GM19240 (cell line): ENCODE measurements around the gene PLP1.
"Not testable (repeated sequence)": the region's sequence is repeated elsewhere in the genome, so short reads cannot be mapped to it uniquely, and the experiment has no call there.

Experiments used
- DNase-seq: peaks from one replicate; pipeline ENCODE4 v3.0.0; 2011; ENCODE audit warnings: low spot score; ENCODE audit not compliant: insufficient read length

Gene PLP1

DNA sequence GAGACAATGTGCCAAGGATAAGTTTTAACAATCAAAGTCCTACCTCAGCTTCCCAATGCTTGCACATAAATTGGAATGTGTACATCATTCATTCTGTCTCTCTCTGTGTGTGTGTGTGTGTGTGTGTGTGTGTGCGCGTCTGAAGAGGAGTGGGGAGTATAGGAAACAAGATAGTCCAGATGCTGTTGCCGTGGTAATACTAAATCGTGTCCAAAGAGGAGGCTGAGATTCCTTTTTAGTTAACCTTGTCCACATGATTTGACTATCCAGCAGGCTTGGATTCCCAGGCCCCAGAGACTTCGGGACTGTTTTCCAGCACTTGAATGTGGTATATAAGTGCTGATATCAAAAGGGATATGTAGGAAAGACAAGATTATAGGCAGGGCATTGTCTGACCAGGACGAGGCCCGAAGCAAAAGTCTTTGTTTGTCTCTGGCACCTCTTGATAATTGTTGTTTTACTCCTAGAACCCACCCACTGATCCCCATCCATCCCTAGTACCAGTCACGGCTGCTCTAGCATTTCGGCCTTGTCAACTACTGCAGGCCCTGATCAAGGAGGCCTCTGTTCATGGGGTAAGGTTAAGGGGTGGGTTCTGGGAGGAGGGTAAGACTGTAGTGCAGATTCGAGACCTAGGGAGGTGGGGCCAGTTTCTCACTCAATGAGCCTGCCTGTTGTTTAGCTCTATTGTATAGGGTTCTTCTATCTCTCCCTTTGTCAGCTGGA, 3.9 kb downstream of the PLP1 start:
- DNase-seq: no peak

- no peak for DNase-seq
These were observed 4.4 kb downstream of the PLP1 start for GRCh38 chrX:103781062-103781402.

DNA sequence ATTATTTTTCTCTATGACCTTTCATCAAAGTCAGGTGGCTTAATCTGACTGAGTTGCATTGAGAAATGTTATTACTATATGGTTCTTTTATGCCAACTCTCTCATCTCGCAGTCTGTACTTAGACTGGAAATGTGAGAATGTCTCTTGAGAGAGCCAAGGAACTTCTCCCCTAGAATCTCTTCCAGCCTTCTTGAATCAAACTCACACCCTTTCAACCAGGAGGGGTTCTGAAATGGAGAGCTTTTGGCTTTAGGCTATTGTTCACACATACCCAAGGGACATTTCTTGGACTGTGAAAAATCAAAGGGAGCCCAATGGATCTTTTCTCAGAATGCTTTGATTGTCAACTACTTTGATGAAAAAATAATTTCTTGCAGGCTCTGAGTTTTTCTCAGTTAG, 5.1 kb downstream of the PLP1 start:
- DNase-seq: no peak

- no peak for DNase-seq
These were observed 6.0 kb downstream of the PLP1 start for GRCh38 chrX:103782640-103783039.

DNA sequence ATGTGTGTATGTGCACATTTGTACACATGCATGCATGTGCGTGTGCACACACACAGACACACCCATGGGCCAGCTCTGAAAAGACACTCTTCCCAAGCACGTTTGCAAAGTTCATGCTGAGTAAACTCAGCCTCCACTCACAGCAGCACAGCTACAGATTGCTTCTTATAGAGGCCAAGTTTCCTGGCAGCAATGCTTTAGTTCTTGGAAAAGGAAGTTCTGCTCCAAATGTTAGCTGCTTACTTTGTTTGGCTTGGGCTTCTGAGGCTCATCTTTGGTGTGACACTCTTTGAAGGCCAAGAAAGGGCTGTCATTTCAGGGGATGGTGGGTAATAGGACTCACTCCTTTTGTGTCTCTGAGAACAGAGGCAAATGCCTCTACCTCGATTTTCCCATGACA, 6.6 kb downstream of the PLP1 start:
- DNase-seq: no peak

DNA sequence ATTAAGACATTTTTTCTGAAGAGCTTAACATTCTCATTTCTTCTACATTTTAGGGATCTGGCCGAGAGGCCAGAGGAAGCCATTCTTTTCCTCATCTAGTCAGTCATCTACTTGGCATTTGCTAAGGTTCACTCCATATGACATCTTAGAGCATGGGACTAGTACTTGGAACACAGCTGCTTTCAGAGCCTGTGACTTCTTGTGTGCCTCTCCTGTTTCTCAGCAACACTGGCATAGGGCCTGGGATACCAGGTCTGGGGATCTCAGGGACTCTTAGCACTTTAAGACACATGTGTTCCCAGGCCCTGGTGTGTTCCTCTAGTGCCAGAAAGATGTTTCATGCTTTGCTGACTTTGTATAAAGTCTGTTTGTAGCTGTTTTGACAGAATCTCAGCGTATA, 7.3 kb downstream of the PLP1 start:
- no peak for DNase-seq

GRCh38 chrX:103789004-103789403, 12.4 kb downstream of the PLP1 start:
- DNase-seq: no peak

DNA sequence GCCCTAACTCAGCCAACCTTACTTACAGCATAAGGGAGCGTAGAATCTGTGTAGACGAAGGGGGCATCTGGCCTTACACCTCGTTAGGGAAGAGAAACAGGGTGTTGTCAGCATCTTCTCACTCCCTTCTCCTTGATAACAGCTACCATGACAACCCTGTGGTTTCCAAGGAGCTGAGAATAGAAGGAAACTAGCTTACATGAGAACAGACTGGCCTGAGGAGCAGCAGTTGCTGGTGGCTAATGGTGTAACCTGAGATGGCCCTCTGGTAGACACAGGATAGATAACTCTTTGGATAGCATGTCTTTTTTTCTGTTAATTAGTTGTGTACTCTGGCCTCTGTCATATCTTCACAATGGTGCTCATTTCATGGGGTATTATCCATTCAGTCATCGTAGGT, 14.6 kb downstream of the PLP1 start:
- DNase-seq: no peak

DNA sequence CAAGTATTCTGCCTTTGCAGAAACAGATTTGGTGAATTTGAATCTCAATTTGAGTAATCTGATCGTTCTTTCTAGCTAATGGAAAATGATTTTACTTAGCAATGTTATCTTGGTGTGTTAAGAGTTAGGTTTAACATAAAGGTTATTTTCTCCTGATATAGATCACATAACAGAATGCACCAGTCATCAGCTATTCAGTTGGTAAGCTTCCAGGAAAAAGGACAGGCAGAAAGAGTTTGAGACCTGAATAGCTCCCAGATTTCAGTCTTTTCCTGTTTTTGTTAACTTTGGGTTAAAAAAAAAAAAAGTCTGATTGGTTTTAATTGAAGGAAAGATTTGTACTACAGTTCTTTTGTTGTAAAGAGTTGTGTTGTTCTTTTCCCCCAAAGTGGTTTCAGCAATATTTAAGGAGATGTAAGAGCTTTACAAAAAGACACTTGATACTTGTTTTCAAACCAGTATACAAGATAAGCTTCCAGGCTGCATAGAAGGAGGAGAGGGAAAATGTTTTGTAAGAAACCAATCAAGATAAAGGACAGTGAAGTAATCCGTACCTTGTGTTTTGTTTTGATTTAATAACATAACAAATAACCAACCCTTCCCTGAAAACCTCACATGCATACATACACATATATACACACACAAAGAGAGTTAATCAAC, 15.3 kb downstream of the PLP1 start:
- no peak for DNase-seq

DNA sequence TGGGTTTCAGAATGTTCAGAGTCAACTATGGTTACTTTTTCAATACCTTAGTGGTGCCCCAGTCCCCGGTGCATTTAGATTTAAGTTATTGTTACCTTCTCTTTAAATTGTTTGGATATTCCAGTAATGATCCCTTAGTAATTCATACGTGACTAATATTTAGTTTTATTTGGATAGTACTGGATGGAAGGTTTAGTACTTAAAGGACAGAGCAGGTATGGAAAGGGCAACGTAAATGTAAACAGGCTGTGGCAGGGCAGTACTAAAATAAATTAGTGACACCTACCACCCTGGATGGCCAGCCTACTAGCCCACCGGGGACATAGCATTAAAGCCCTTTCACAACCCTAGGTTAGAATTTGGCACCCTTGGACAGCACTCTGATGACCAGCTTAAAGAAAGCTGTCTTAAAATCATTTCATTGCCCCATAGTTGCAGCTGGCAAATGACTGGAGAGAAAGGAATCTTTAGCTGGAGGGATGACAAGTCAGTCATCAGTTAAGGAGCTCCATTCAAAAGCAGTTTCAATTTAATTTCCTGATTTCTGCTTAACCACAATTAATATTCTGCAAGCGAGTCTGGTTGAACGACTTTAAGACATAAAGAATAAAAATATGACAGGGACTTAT, 16.4 kb downstream of the PLP1 start:
- no peak for DNase-seq

DNA sequence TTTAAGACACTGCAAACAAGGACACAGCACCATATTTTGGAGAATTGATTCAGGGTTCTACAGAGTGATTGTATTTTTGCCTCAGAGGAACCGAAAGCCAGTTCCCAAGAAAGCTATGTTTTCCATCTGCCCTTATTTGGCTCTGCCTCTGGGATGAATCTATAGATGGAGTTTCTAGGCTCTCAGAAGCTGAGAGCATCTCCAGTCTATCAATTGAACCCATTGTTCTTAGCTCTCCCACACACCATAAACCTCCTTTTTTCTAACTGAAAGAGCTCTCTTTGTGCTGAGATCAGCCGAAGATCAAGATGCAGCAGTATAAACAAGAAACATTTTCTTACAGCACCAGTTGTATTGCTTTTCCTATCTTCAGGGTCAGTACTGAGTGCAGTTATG, 16.9 kb downstream of the PLP1 start:
- no peak for DNase-seq

- DNase-seq: no peak
These were observed 17.5 kb downstream of the PLP1 start for GRCh38 chrX:103794119-103794518.

GRCh38 chrX:103797691-103798090, 21.1 kb downstream of the PLP1 start:
- no peak for DNase-seq

DNA sequence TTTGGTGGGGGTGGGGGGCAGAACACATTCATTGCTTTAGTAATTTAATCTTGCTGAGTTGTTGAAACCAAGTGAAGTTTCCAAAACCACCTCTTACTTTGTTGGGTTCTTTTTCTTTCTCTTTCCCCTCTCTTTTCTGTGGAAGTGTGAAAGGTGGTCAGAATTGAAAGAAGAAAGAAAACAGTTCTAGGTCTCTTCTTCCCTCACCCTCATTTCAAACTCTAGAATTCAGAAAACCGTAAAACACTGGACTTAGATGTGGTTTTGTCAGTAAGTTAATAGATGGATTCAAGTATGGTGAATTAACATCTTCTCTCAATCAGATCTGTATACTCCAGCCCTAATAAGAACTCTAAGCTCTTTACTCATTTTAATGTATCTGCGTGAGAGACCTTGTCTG, 23.7 kb downstream of the PLP1 start:
- no peak for DNase-seq

DNA sequence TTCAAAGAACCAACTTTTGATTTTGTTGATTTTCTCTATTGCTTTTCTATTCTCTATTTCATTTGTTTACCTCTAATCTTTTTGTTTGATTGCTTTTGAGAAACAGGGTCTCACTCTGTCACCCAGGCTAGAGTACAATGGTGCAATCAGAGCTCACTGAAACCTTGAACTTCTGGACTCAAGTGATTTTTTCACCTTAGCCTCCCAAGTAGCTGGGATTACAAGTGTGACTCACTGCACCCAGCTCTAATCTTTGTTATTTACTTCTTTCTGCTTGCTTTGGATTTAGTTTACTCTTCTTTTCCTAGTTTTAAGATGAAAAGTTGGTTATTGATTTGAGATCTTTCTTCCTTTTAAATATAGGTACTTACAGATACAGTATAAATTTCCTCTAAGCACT, 29.2 kb downstream of the PLP1 start:
- no peak for DNase-seq

DNA sequence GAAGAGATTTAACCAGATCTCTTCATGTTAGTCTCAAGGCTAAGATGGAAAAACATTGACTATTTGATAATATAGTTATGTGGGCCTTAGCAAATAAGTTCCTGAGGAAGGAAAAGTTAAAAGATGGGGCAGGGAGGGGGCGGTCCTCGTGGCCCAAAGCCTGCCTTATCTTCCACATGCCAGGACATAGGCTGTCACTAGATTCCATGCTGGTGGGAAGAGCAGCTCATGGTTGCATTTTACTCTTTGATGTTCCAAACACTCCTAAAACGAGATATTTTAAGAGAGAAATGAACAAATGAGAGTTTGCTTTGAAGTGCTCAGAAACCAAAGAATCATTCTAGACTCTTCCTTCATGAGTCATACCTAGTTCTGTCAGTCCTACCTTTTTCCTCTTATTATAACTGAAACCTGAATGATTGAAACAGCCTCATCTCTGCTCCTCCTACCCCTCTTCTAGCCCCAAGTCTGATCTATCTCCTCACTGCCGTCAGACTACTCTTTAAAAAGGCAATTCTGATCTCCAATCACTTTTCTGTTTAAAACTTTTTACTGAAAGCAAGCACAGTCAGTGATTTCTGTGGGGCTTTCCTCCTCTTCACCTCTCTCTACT, 30.3 kb downstream of the PLP1 start:
- no peak for DNase-seq

DNA sequence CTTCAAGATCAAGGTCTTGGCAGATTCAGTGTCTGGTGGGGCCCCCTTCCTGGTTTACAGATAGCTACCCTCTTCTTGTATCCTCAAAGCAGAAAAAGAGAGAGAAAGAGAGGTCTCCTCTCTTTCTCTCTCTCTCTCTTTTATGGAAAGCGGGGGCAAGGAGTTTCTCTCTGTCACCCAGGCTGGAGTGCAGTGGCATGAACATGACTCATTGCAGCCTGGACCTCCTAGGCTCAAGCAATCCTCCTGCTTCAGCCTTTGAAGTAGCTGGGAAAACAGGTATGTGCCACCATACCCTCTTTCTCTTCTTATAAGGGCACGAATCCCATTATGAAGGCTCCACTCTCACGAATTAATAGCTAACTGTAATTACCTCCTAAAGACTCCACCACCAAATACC, 35.2 kb downstream of the PLP1 start:
- no peak for DNase-seq

GRCh38 chrX:103817101-103817500, 40.5 kb downstream of the PLP1 start:
- not testable (repeated sequence) for DNase-seq

DNA sequence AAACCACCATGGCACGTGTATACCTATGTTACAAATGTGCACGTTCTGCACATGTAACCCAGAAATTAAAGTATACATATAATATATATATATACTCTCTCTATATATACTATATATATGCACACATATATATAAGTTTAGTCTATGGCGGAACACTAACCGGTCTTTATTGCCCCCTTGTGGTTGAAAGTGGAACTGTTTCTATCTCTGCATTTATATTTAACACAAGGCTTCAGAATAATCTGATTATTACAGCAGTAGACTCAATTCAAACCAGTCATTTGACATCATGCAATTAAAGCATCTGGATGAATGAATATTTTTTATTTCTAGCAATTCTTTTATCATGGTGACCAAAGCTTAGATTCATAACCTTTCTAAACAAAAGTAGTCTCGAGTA, 40.9 kb downstream of the PLP1 start:
- DNase-seq: no peak

DNA sequence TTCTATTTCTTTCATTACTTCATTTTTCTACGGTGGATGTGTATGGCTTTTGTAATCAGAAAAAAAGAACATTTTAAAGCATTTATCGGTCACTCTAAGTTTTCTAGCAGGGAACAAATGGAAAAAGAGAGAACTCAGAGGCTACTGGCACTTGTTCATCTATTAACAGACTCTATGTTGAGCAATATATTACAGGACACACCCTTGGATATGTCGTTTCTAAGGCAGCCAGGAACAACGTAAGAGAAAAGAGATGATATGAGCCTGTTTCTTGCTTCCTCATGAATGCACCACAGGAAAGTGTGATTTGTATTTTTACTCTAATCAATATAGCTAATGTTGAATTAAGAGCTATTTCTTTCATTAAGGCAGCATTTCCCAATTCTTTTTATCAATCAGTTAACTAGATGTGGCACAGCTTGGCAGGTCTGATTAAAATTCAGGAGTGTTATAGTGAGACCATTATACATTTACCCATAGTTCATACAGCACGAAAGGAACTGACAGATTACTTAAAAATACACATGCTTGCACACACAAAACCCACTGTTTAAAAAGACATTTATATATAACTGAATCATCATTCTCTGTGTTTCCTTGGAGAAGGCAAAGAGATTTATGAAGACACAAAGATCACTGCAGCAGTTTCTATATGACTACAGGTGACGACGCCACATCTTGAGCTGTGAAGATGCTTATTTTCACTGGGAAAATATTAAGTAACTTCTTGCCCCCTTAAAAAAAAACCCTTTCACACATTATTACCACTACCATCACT, 42.4 kb downstream of the PLP1 start:
- DNase-seq: no peak

DNA sequence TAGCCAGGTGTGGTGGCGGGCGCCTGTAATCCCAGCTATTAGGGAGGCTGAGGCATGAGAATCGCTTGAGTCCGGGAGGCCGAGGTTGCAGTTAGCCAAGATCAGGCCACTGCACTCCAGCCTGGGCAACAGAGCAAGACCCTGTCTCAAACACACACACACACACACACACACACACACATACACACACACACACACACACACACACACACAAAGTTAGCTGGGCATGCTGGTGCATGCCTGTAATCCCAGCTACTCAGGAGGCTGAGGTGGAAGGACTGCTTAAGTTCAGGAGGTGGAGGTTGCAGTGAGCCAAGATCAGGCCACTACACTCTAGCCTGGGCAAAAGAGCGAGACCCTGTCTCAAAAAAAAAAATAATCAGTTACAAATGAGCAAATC, 44.2 kb downstream of the PLP1 start:
- not testable (repeated sequence) for DNase-seq

DNA sequence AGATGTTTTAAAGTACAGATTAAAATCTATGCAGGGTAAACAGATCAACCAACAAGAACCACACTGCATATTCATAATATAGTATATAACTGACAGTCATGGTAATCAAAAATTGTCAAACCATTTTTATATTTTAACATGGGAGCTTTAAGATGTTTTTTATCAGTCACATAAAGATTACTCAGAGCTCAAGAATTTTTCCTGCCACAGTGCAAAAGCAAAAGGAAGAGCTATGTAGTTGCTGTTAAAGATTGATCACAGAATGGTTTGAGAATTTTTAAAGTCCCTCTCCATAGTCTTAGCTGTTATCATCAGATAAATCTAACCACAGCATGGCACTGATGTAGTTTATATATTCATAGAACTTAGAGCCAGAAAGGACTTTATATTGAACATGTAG, 47.0 kb downstream of the PLP1 start:
- DNase-seq: no peak
